Activated CD4-positive, alpha-beta T cell treated with anti-CD3 and anti-CD28 coated beads for 1 hour (primary cell): ENCODE results near the gene GKAP1.
"Not testable (repeated sequence)": the region's sequence is repeated elsewhere in the genome, so short reads cannot be mapped to it uniquely, and the experiment has no call there.

Experiments used
- DNase-seq: peaks from one replicate; pipeline ENCODE4 v3.0.0-alpha.2; 2020

GKAP1 gene

GRCh38 chr9:83728591-83729368, 88.8 kb downstream of the GKAP1 start:
- not testable (repeated sequence) for DNase-seq

GRCh38 chr9:83724436-83724835, 93.1 kb downstream of the GKAP1 start:
- DNase-seq: no peak

GRCh38 chr9:83722726-83723495, 94.7 kb downstream of the GKAP1 start:
- DNase-seq: no peak

GRCh38 chr9:83721509-83721908, 96.1 kb downstream of the GKAP1 start:
- no peak for DNase-seq

- no peak for DNase-seq
Observed at GRCh38 chr9:83715794-83716193, 101.8 kb downstream of the GKAP1 start.

GRCh38 chr9:83715221-83715620, 102.3 kb downstream of the GKAP1 start:
- DNase-seq: no peak

GRCh38 chr9:83714329-83714728, 103.2 kb downstream of the GKAP1 start:
- no peak for DNase-seq

- peak; percentile 30 for DNase-seq
Observed at GRCh38 chr9:83708515-83709158, 108.9 kb downstream of the GKAP1 start.

- DNase-seq: peak; percentile 84
Observed at GRCh38 chr9:83707768-83708514, 109.6 kb downstream of the GKAP1 start, which contains the start of gene UBQLN1. Gene UBQLN1, minus strand, starts transcription at chr9:83707958. Its CDS starts 279 bp downstream, at chr9:83707679.

- DNase-seq: no peak
Observed at GRCh38 chr9:83707518-83707767, 110.1 kb downstream of the GKAP1 start.

GRCh38 chr9:83706676-83707517, 110.7 kb downstream of the GKAP1 start:
- peak; percentile 29 for DNase-seq

- not testable (repeated sequence) for DNase-seq
Observed at GRCh38 chr9:83705219-83705651, 112.3 kb downstream of the GKAP1 start.

- DNase-seq: no peak
Observed at GRCh38 chr9:83701769-83702168, 115.8 kb downstream of the GKAP1 start.

GRCh38 chr9:83701286-83701685, 116.3 kb downstream of the GKAP1 start:
- no peak for DNase-seq

- no peak for DNase-seq
Observed at GRCh38 chr9:83699615-83700014, 118.0 kb downstream of the GKAP1 start.

GRCh38 chr9:83698976-83699585, 118.5 kb downstream of the GKAP1 start:
- DNase-seq: no peak

- DNase-seq: no peak
Observed at GRCh38 chr9:83691492-83691891, 126.1 kb downstream of the GKAP1 start.
